HFFc6 (cell line): Measurements from ENCODE around the gene AMY1A. TPM values are rescaled to one million over a fixed set of nuclear protein-coding genes. Genes with fewer than 3 reads are reported as not detected.
"Not testable (repeated sequence)": the region's sequence is repeated elsewhere in the genome, so short reads cannot be mapped to it uniquely, and the experiment has no call there.

Experiments
- DNase-seq: peaks from one replicate; pipeline ENCODE4 v3.0.0-alpha.2; 2018
- H3K27ac Mint-ChIP-seq: 2 replicates; pipeline ENCODE4 v1.8.0; 2020; ENCODE audit warnings: mild to moderate bottlenecking, mixed read lengths
- H3K27me3 Mint-ChIP-seq: 2 replicates; pipeline ENCODE4 v1.8.0; 2021; ENCODE audit warnings: mild to moderate bottlenecking, moderate library complexity, mixed read lengths; ENCODE audit not compliant: insufficient read depth
- H3K36me3 Mint-ChIP-seq: 2 replicates; pipeline ENCODE4 v1.8.0; 2021; ENCODE audit warnings: low read depth, mixed read lengths
- H3K4me1 Mint-ChIP-seq: 2 replicates; pipeline ENCODE4 v1.8.0; 2020; ENCODE audit warnings: low read depth, mixed read lengths
- H3K4me3 Mint-ChIP-seq: 2 replicates; pipeline ENCODE4 v1.8.0; 2020; ENCODE audit warnings: mild to moderate bottlenecking, moderate library complexity, mixed read lengths
- H3K9me3 Mint-ChIP-seq: 2 replicates; pipeline ENCODE4 v1.8.0; 2020; ENCODE audit warnings: mild to moderate bottlenecking, mixed read lengths
- total RNA-seq, 6 experiments: library from RNA; stranded (reverse); fragmentation: NEBNext Ultra II Directional; extraction: Animal tissue kit (Norgen Biotek cat#: 25700); gene quantifications; 2 replicates in 1 of 6; 3 replicates in 5 of 6; pipeline ENCODE4 v1.2.3, GENCODE V29; 2021

AMY1A gene
- total RNA-seq, 6 experiments from 2014 or later = not detected

- H3K4me1 Mint-ChIP-seq, H3K4me3 Mint-ChIP-seq, H3K27me3 Mint-ChIP-seq: not testable (repeated sequence)
Observed at GRCh38 chr1:103707670-103708069, 52.1 kb downstream of the AMY1A start.

GRCh38 chr1:103710381-103710780, 54.8 kb downstream of the AMY1A start:
- not testable (repeated sequence) for H3K36me3 Mint-ChIP-seq, DNase-seq, H3K27ac Mint-ChIP-seq, H3K4me3 Mint-ChIP-seq, H3K27me3 Mint-ChIP-seq, H3K9me3 Mint-ChIP-seq, H3K4me1 Mint-ChIP-seq

More at GRCh38 chr1:103707670-103708069, 52.1 kb downstream of the AMY1A start:
- not testable (repeated sequence) for H3K36me3 Mint-ChIP-seq, H3K27ac Mint-ChIP-seq, H3K9me3 Mint-ChIP-seq, DNase-seq

Other genes with a start within 250 kb of the AMY1A start
- 1 to 10 TPM; 7.1 to 9.6 (median 7.7) TPM for gene RNPC3, start 130.1 kb upstream of the AMY1A start, total RNA-seq
- gene AMY2B, start 84.2 kb upstream of the AMY1A start, total RNA-seq = 1 to 10 TPM in 1 of 6 experiments, under 1 TPM in 5; 0.28 to 1.1 (median 0.35) TPM
- not detected for gene AMY2A, start 38.3 kb upstream of the AMY1A start, total RNA-seq
- not detected for gene AMY1B, start 40.5 kb downstream of the AMY1A start, total RNA-seq
- not detected for gene AMY1C, start 94.1 kb downstream of the AMY1A start, total RNA-seq